Stimulated activated CD4-positive, alpha-beta T cell treated with anti-CD3 and anti-CD28 coated beads, Interleukin-15, amount 100 ng/mL, for 24 hours (primary cell): ENCODE data around the gene CYP2D6.

Experiments used
- DNase-seq: peaks from one replicate; pipeline ENCODE4 v3.0.0-alpha.2; 2020

CYP2D6 gene

GRCh38 chr22:42079319-42080251, 51.0 kb downstream of the CYP2D6 start, which contains the start of gene SMDT1:
SMDT1 (plus strand) TSS chr22:42079700; CDS start chr22:42079769, 69 bp downstream.
- peak; percentile 99 for DNase-seq

GRCh38 chr22:42078469-42079318, 51.9 kb downstream of the CYP2D6 start:
- DNase-seq = no peak

- no peak for DNase-seq
These were observed 53.0 kb downstream of the CYP2D6 start for GRCh38 chr22:42077486-42078125.

GRCh38 chr22:42076764-42077485, 53.7 kb downstream of the CYP2D6 start:
- DNase-seq = no peak
